ENCODE data around the gene GEMIN7.
A peak's percentile ranks its signal among the peaks of the same experiment; 100 is the strongest.

Gene GEMIN7

DNA sequence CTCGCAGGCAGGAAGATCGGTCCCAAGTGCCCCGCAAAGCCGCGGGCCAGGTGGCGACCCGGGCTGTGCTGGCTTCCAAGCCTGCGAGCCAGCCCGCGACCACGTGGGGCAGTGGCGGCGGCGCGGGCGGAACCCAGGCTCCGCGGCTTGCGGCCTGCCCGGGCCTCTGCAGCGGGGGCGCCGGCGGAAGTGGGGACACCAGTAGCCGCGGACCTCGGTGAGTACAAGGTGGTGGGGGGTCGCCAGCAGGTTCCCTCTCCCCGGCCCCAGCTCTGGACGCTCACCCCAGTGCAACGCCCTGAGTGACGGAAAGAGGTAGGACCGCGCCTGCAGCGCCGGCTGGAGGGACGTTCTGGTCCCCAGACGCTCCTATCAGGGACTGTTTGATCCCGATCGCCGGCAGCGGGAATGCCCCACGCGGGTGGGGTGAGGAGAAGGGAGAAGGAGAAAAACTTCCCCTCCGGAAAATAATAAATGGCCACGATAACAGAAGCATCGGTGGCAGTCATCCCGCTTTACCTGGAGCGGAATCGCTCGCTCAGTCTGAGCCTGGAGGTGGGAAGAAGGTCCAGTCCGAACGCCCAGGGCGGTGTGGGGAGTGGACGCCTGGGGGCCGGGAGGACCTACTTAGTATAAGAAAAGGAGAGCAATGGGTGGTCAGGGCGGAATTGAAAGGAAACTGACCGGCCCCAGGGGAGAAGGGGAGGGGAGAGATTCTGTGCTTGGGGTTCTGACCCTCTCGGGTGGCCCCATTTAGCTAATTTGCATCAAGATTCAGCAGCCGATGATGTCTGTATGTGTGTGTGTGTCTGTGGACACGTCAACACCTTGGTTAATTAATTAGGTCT is at the start of gene GEMIN7:
Gene GEMIN7 (plus strand): TSS at position 198 of the 848 bp plus-strand sequence. CDS start 10,855 bp downstream, outside the sequence.
- peak; percentile 79 for DNase-seq

GRCh38 chr19:45030825-45031224 is 48.2 kb upstream of the GEMIN7 start:
- DNase-seq = no peak

DNA sequence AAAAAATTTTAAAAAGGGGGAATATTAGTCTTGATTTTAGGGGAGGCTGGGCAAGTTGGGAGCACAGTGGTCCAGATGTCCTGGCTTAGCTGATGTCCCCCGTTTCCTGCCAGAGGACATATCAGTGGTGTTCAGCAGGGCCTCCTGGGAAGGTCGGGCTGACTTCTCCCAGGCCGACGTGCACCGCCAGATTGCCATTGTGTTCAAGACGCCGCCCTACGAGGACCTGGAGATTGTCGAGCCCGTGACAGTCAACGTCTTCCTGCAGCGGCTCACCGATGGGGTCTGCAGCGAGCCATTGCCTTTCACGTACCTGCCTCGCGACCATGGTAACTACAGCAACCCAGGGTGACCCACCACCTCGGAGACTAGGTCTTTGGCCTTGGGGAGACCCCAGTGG is 46.6 kb upstream of the GEMIN7 start:
- DNase-seq = no peak

DNA sequence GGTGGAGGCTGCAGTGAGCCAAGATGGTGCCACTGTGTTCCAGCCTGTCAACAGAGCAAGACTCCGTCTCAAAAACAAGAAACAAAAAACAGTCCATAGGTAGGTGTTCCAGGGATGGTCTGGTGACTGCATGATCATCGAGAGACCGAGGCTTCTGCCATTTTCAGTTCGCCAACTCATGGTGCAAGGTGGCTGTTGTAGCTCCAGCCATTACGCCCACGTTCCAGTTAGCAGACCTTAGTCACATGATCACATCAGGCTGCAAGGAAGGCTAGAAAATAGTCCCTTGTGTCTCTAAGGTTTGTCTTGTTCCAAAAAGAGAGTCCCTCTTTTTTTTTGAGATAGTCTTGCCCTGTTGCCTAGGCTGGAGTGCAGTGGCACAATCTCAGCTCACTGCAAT is 43.3 kb upstream of the GEMIN7 start:
- no peak for DNase-seq

DNA sequence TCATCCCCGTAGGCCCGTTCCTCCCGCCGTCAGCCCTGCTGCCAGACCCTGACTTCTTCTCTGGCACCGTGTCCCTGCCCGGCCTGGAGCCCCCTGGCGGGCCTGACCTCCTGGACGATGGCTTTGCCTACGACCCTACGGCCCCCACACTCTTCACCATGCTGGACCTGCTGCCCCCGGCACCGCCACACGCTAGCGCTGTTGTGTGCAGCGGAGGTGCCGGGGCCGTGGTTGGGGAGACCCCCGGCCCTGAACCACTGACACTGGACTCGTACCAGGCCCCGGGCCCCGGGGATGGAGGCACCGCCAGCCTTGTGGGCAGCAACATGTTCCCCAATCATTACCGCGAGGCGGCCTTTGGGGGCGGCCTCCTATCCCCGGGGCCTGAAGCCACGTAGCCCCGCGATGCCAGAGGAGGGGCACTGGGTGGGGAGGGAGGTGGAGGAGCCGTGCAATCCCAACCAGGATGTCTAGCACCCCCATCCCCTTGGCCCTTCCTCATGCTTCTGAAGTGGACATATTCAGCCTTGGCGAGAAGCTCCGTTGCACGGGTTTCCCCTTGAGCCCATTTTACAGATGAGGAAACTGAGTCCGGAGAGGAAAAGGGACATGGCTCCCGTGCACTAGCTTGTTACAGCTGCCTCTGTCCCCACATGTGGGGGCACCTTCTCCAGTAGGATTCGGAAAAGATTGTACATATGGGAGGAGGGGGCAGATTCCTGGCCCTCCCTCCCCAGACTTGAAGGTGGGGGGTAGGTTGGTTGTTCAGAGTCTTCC is 41.5 kb upstream of the GEMIN7 start:
- no peak for DNase-seq

DNA sequence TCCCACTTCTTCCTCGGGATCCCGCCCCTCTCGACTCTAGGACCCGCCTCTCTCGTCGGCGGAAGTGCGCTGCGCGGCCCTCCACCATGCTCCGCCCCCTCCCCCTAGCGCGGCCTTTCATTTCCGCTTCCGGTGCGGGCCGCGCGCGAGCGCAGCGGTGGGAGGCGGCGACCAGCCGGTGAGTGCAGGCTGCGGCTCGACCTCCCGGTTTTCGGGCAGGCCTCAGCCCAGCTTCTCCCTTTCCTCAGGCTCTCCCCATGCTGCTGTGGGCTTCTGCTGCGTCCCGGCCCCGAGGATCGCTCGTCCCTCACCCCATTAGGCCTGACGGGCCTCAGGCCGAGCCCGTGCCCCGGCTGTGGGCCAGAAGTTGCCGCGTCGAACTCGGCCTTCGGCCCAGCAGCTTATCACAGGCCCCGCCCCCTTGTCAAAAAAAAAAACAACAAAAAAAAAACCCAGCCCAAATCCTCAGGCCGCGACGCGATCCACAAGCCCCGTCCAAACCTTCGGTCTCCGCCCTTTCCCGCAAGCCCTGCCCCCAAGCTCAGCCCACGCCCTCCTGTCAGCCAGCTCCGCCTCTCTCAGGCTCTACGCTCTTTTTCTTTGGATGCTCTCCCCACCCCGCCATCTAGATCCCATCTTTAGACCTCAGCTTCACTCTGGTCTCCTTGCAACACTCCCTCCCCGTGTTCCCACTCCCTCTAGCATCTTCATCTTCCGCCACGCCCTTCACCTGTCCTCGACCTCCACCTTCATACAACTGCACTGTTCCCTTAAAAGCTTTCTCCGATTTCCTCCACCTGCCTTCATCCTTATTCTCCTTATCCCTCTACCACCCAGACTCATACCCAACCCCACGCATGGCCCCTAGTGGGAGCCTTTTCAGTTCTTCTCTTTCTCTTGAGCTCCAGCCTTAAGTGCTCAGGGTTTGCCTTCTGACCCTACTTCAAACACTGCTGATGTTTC is 39.8 kb upstream of the GEMIN7 start, which contains the start of gene CLASRP:
Gene CLASRP (plus strand): TSS at position 115 of the 963 bp plus-strand sequence. CDS start 1,168 bp downstream, outside the sequence.
- peak; percentile 88 for DNase-seq

DNA sequence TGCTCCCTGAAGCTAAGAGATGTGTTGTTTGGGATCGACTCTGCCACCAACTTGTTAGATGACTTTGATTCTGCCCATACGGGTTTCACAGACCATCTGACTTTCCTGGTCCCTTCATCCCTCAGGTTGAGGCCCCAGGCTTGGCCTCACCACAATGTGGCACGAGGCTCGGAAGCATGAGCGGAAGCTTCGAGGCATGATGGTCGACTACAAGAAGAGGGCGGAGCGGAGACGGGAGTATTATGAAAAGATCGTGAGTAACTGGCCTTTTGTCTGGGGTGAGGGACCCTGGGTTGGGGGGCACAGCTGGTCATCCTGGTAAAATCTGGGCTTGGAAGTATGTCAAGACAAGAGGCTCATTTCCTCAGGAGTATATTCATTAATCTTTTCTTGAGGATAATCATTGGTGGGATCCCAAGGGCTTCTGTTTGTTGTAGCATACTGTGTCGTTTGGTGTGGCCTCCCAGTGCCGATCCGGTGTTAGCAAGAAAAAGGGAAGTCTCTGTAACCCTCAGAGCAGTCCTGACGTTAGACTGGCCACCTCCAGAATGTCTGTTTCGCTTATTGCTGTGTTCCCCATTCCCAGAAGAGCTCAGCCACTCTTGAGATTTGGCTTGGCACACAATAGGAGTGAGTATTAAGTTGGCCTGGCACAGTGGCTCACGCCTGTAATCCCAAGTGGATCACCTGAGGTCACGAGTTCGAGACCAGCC is 38.8 kb upstream of the GEMIN7 start:
- DNase-seq = no peak

DNA sequence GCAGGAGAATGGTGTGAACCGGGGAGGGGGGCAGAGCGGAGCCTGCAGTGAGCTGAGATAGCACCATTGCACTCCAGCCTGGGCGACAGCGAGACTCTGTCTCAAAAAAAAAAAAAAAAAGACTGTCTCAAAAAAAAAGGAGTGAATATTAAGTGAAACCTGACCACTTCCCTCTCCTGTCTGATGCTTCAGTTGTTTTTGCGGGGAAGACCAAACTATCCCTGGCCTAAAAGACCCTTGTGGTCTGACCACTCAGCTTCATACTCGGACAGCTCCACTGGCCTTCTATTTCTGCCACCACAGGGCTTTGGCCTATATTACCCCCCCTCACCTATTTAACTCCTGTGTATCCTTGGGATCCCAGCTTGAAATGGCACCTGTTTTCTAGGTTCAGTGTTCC is 37.9 kb upstream of the GEMIN7 start:
- no peak for DNase-seq

- DNase-seq = no peak
These were observed 33.2 kb upstream of the GEMIN7 start for GRCh38 chr19:45045671-45046353.

DNA sequence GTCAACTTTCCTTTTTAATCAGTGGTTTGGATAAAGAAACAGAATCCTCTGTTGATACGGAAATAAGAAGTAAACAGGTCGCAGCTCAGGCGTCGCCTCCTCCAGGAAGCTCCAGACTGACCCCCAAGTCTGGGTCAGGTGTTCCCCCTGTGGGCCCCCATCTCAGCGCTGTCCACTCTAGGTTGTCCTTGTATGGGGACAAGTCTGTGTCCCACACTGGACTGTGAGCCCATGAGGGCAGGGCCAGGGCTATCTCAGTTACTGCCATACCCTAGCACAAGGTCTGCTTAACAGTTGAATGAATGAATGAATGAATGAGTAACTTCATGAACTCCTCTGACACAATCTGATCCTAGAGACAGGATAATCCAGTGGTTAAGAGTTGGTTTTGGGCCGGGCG is 32.7 kb upstream of the GEMIN7 start:
- no peak for DNase-seq

- DNase-seq = no peak
These were observed 31.8 kb upstream of the GEMIN7 start for GRCh38 chr19:45047188-45047797.

- DNase-seq = no peak
These were observed 29.9 kb upstream of the GEMIN7 start for GRCh38 chr19:45049073-45049736.

- no peak for DNase-seq
These were observed 29.0 kb upstream of the GEMIN7 start for GRCh38 chr19:45050036-45050435.

- DNase-seq = no peak
These were observed 27.0 kb upstream of the GEMIN7 start for GRCh38 chr19:45051929-45052579.

GRCh38 chr19:45056831-45057230 is 22.2 kb upstream of the GEMIN7 start:
- DNase-seq = no peak

DNA sequence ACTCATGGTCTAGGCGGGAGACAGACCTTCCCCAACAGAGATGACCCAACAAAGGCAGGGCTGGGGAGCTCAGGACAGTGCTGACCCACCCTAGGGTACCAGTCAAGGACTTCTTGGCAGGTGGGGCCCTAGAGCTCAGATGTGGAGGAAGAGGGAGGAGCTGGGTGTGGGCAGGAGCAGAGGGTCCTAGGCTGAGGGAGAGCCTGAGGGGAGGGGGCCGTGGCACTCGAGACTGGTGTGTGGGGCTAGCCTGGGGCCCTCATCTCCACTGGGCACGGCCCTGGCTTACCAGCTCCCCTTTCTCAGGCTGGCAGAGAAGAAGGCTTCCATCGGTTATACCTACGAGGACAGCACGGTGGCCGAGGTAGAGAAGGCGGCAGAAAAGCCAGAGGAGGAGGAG is 21.6 kb upstream of the GEMIN7 start:
- no peak for DNase-seq

GRCh38 chr19:45058622-45059159 is 20.4 kb upstream of the GEMIN7 start:
- no peak for DNase-seq

- peak; percentile 85 for DNase-seq
These were observed 19.6 kb upstream of the GEMIN7 start for GRCh38 chr19:45059258-45059965.

- DNase-seq = no peak
These were observed 17.1 kb upstream of the GEMIN7 start for GRCh38 chr19:45061965-45062364.

Measured in activated CD8-positive, alpha-beta memory T cell treated with anti-CD3 and anti-CD28 coated beads, Interleukin-2, amount 50 U/mL, for 4 hours (primary cell).